ENCODE data around the gene MAP3K7.
A peak's percentile ranks its signal among the peaks of the same experiment; 100 is the strongest.

MAP3K7 gene

DNA sequence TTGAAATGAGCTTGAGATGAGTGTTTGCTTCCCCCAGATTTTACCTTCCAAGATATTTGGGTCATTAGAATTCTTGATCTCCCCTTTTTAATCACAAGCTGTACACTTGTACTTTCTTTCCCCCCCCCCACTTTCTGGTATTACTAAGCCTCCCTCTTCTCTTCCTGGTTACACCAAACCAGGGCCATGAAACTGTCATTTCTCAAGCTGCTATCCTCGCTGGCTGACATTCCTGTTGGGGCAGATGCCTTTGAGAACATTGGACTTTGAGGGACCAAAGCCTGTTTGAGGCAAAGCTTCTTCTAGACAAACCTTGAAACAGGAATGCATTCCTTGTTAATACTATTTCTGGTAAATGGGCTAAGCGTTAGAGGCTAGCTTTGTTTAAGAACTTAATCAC, 32.3 kb upstream of the MAP3K7 start:
- H3F3A ChIP-seq (ENCODE audit: control insufficient read depth, insufficient read depth): no peaks in the 10 kb centered on the region
- no peaks in the 10 kb centered on the region for H3K79me2 ChIP-seq (ENCODE audit: control insufficient read depth, low read length)
- H3K4me2 ChIP-seq (ENCODE audit: low read length): no peak overlapping the region
- no peak overlapping the region for H3K27ac ChIP-seq (ENCODE audit: low read depth, low read length)
- no peaks in the 10 kb centered on the region for H3K36me3 ChIP-seq (ENCODE audit: control insufficient read depth, low read length)
- no peaks in the 10 kb centered on the region for H3K9me2 ChIP-seq (replicated peaks; ENCODE audit: control insufficient read depth, low read length)
- H3K4me1 ChIP-seq (ENCODE audit: control insufficient read depth, low read length): no peaks in the 10 kb centered on the region
- H3K27me3 ChIP-seq (ENCODE audit: control insufficient read depth, low read length): peaks cover 43% of the 10 kb centered on the region
- no peaks in the 10 kb centered on the region for H3K9me3 ChIP-seq (ENCODE audit: control insufficient read depth, insufficient read depth, low read length)
- H4K20me1 ChIP-seq (ENCODE audit: control insufficient read depth, insufficient read depth, low read depth, low read length): no peaks in the 10 kb centered on the region
- TF ChIP-seq, protein P1, sequence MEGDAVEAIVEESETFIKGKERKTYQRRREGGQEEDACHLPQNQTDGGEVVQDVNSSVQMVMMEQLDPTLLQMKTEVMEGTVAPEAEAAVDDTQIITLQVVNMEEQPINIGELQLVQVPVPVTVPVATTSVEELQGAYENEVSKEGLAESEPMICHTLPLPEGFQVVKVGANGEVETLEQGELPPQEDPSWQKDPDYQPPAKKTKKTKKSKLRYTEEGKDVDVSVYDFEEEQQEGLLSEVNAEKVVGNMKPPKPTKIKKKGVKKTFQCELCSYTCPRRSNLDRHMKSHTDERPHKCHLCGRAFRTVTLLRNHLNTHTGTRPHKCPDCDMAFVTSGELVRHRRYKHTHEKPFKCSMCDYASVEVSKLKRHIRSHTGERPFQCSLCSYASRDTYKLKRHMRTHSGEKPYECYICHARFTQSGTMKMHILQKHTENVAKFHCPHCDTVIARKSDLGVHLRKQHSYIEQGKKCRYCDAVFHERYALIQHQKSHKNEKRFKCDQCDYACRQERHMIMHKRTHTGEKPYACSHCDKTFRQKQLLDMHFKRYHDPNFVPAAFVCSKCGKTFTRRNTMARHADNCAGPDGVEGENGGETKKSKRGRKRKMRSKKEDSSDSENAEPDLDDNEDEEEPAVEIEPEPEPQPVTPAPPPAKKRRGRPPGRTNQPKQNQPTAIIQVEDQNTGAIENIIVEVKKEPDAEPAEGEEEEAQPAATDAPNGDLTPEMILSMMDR (IDR thresholded peaks at IDR 0.05; ENCODE audit: low read depth, low read length, poor library complexity, severe bottlenecking): no peak
- no peak for TF ChIP-seq EZH2phosphoT487 (IDR thresholded peaks at IDR 0.05; ENCODE audit: borderline replicate concordance, low read length)
- no peak overlapping the region for H3K4me3 ChIP-seq (ENCODE audit: low read length)

DNA sequence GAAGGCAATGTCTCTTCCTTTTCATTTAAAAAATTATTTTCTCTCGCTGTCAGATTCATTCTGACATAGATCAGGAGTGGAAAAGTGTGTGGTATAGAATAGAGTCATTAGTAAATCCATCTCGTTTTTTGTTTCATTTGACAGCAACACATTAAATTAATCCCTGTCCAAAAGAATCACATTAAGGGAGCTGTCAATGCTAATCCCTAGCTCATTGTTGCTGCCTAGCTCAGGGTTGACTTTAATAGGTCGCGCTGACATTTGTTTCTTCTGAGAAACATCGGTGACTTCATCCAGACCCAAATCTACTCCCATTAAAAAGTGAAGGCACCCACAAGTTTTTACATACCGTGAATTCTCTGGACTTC, 25.4 kb upstream of the MAP3K7 start:
- no peaks in the 10 kb centered on the region for H3K9me2 ChIP-seq (replicated peaks; ENCODE audit: control insufficient read depth, low read length)
- H4K20me1 ChIP-seq (ENCODE audit: control insufficient read depth, insufficient read depth, low read depth, low read length): no peaks in the 10 kb centered on the region
- no peak overlapping the region for H3K27ac ChIP-seq (ENCODE audit: low read depth, low read length)
- peaks cover 13% of the 10 kb centered on the region for H3K4me1 ChIP-seq (ENCODE audit: control insufficient read depth, low read length)
- no peaks in the 10 kb centered on the region for H3K79me2 ChIP-seq (ENCODE audit: control insufficient read depth, low read length)
- H3K36me3 ChIP-seq (ENCODE audit: control insufficient read depth, low read length): no peaks in the 10 kb centered on the region
- peaks cover 54% of the 10 kb centered on the region for H3K27me3 ChIP-seq (ENCODE audit: control insufficient read depth, low read length)
- H3K4me2 ChIP-seq (ENCODE audit: low read length): no peak overlapping the region
- no peaks in the 10 kb centered on the region for H3K9me3 ChIP-seq (ENCODE audit: control insufficient read depth, insufficient read depth, low read length)
- no peak for TF ChIP-seq EZH2phosphoT487 (IDR thresholded peaks at IDR 0.05; ENCODE audit: borderline replicate concordance, low read length)
- TF ChIP-seq, protein P1 (IDR thresholded peaks at IDR 0.05; ENCODE audit: low read depth, low read length, poor library complexity, severe bottlenecking): no peak
- H3F3A ChIP-seq (ENCODE audit: control insufficient read depth, insufficient read depth): peaks cover 5% of the 10 kb centered on the region; the same call in 1 of the 2 replicates
- H3K4me3 ChIP-seq (ENCODE audit: low read length): no peak overlapping the region

DNA sequence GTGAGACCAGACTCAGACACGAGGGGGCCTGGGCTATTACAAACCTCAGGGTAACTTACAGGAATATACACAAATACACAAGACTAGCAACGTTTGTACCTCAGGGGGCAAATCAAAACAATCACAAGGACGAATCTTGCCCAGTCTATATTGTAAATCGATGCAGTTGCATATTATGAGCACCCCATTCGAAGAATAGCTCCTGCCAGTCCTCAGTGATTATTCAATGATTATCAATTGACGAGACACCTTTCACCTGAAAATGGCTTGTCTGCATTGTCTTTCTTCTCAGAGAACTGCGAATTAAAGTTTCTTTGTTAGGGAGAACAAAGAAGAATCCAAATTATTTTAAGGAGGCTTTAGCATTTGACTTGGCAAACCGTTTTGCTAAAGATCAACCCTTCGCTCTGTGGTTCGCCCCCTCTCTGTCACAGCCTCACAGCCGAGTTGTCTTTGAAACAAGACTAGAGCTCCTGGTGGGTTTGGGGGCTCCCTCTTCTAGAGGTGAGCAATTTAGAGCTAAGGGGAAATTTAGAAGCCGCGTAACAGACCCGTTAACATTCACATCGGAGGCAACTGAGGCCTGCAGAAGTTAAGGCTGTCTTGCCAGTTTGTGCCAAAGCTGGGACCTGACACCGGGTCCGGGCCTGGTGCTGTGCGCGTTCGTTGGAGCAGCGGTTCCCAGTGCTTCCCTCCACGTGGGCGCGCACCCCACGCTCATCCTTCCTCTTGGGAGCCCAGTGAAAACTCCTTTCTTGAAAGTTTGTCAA, 24.9 kb upstream of the MAP3K7 start:
- peaks cover 5% of the 10 kb centered on the region; the same call in 1 of the 2 replicates for H3F3A ChIP-seq (ENCODE audit: control insufficient read depth, insufficient read depth)
- no peaks in the 10 kb centered on the region for H4K20me1 ChIP-seq (ENCODE audit: control insufficient read depth, insufficient read depth, low read depth, low read length)
- no peaks in the 10 kb centered on the region for H3K9me3 ChIP-seq (ENCODE audit: control insufficient read depth, insufficient read depth, low read length)
- TF ChIP-seq, protein P1 (IDR thresholded peaks at IDR 0.05; ENCODE audit: low read depth, low read length, poor library complexity, severe bottlenecking): no peak
- no peak for TF ChIP-seq EZH2phosphoT487 (IDR thresholded peaks at IDR 0.05; ENCODE audit: borderline replicate concordance, low read length)
- no peaks in the 10 kb centered on the region for H3K9me2 ChIP-seq (replicated peaks; ENCODE audit: control insufficient read depth, low read length)
- no peaks in the 10 kb centered on the region for H3K79me2 ChIP-seq (ENCODE audit: control insufficient read depth, low read length)
- peak overlapping the region; percentile 93 for H3K4me2 ChIP-seq (ENCODE audit: low read length)
- peaks cover 51% of the 10 kb centered on the region for H3K27me3 ChIP-seq (ENCODE audit: control insufficient read depth, low read length)
- no peak overlapping the region for H3K27ac ChIP-seq (ENCODE audit: low read depth, low read length)
- H3K4me1 ChIP-seq (ENCODE audit: control insufficient read depth, low read length): peaks cover 13% of the 10 kb centered on the region
- H3K36me3 ChIP-seq (ENCODE audit: control insufficient read depth, low read length): no peaks in the 10 kb centered on the region
- H3K4me3 ChIP-seq (ENCODE audit: low read length): peak overlapping the region; percentile 77

Data from DOHH2 (cell line).